Activated T-helper 17 cell treated with anti-CD3 and anti-CD28 coated beads, Interleukin-2, amount 50 U/mL, for 72 hours (primary cell): ENCODE measurements around the gene MCM8. TPM values are rescaled to one million over a fixed set of nuclear protein-coding genes. Genes with fewer than 3 reads are reported as not detected.

ENCODE experiments used
- ATAC-seq: fragments of 150-1000 bp; cut with Tn5 transposase; replicated peaks from 2 replicates; pipeline ENCODE4 v1.10.0; 2021; ENCODE audit warnings: mild to moderate bottlenecking, moderate library complexity
- H3K27ac Mint-ChIP-seq: one replicate; pipeline ENCODE4 v1.8.0; 2022; ENCODE audit warnings: mixed read lengths
- H3K27me3 Mint-ChIP-seq: one replicate; pipeline ENCODE4 v1.8.0; 2022; ENCODE audit warnings: mixed read lengths
- H3K36me3 Mint-ChIP-seq: one replicate; pipeline ENCODE4 v1.8.0; 2022; ENCODE audit warnings: low read depth, mild to moderate bottlenecking, mixed read lengths
- H3K4me1 Mint-ChIP-seq: one replicate; pipeline ENCODE4 v1.8.0; 2022; ENCODE audit warnings: mixed read lengths
- H3K4me3 Mint-ChIP-seq: one replicate; pipeline ENCODE4 v1.8.0; 2022; ENCODE audit warnings: mild to moderate bottlenecking, mixed read lengths
- H3K9me3 Mint-ChIP-seq: one replicate; pipeline ENCODE4 v1.8.0; 2022; ENCODE audit warnings: mixed read lengths
- total RNA-seq, 2 donors: library from RNA; stranded (reverse); gene quantifications; one replicate each; pipeline ENCODE4 v1.2.3, GENCODE V29; 2022

The MCM8 gene
- total RNA-seq, 2 donors from 2014 or later: 35.3 to 41.6 TPM

GRCh38 chr20:5973172-5973571 lies 22.7 kb downstream of the MCM8 start:
- H3K4me1 Mint-ChIP-seq: no peaks in the 10 kb centered on the region

DNA sequence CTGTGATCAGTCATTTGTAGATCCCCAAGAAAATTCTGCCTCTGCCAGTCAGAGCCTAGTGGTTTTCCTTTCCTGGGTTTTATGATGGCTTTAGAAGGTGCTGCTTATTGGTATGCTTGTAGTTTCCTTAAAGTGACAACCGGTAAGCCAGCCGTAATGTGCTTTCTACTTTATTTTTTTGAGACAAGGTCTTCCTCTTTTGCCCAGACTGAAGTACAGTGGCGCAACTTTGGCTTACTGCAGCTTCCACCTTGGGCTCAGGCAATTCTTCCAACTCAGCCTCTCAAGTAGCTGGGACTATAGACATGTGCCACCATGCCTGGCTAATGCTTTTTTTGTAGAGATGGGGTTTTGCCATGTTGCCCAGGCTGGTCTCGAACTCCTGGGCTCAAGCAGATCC lies 23.5 kb downstream of the MCM8 start:
- H3K36me3 Mint-ChIP-seq: peaks cover 90% of the 10 kb centered on the region
- H3K27ac Mint-ChIP-seq: no peak overlapping the region
- no peaks in the 10 kb centered on the region for H3K9me3 Mint-ChIP-seq
- no peaks in the 10 kb centered on the region for H3K27me3 Mint-ChIP-seq
- no peaks in the 10 kb centered on the region for H3K4me1 Mint-ChIP-seq
- H3K4me3 Mint-ChIP-seq: no peak overlapping the region
- ATAC-seq: no peak

More at GRCh38 chr20:5973172-5973571, 22.7 kb downstream of the MCM8 start:
- ATAC-seq: no peak
- H3K4me3 Mint-ChIP-seq: no peak overlapping the region
- no peak overlapping the region for H3K27ac Mint-ChIP-seq
- H3K9me3 Mint-ChIP-seq: no peaks in the 10 kb centered on the region
- H3K36me3 Mint-ChIP-seq: peaks cover 90% of the 10 kb centered on the region
- no peaks in the 10 kb centered on the region for H3K27me3 Mint-ChIP-seq

DNA sequence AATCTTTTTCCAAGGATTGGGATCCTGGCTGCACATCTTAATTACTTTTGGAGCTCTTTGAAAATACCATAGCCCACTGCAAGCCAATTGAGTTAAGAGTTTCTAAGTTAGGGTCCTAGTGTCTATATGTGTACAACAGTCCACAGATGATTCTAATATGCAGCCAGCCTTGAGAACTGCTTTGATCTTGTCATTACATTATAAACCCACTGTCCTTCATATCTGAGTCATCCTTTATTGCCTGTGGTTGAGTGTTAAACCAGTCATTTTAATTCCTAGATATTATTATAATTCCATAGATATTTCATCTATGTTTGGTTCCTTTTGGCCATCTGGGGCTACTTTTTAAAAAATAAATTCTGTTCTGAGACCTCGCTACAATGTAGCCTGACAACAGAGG lies 24.1 kb downstream of the MCM8 start:
- Mint-ChIP-seq H3K4me3 (no peak overlapping the region), H3K9me3 (no peaks in the 10 kb centered on the region), H3K27ac (no peak overlapping the region), H3K4me1 (no peaks in the 10 kb centered on the region), H3K27me3 (no peaks in the 10 kb centered on the region), H3K36me3 (peaks cover 90% of the 10 kb centered on the region)
- no peak for ATAC-seq

DNA sequence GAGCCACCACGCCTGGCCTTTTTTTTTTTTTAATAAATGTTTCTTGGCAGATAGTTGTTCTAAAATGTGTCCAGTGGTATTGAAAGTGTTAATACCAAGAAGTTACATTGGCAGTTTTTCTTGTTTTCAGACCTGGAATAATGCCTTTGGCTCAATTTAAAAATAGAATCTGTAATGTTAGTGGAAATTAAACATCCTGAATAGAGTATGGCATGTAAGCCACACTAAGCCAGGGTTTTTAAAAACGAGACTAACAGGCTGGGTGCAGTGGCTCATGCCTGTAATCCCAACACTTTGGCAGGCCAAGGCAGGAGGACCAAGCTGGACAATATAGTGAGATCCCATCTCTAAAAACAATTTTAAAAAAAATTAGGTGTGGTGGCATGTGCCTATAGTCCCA lies 25.3 kb downstream of the MCM8 start:
- Mint-ChIP-seq H3K4me3 (no peak overlapping the region), H3K4me1 (no peaks in the 10 kb centered on the region), H3K27me3 (no peaks in the 10 kb centered on the region), H3K9me3 (no peaks in the 10 kb centered on the region), H3K36me3 (peaks cover 89% of the 10 kb centered on the region), H3K27ac (no peak overlapping the region)
- no peak for ATAC-seq

DNA sequence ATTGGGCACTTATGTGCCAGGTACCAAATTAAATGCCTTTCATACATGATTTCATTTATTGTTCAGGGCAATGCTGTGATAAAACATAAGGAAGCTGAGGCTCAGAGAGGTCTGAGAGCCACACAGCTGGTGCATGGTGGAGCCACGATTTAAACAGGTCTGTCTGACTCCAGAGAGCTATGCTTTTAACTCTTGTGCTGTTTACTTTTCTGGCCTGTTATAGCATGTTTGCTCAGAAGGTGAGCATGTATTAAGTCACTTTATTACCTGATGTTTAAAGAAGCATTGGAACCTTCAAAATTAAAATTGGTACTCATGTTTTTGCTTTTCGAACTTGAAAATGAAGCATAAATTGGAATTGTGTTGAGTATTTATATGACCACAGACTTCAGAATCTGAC lies 26.8 kb downstream of the MCM8 start:
- Mint-ChIP-seq H3K27me3 (no peaks in the 10 kb centered on the region), H3K36me3 (peaks cover 90% of the 10 kb centered on the region), H3K4me3 (no peak overlapping the region), H3K9me3 (no peaks in the 10 kb centered on the region), H3K27ac (no peak overlapping the region), H3K4me1 (no peaks in the 10 kb centered on the region)
- ATAC-seq: no peak

GRCh38 chr20:5977975-5978374 lies 27.5 kb downstream of the MCM8 start:
- Mint-ChIP-seq H3K4me1 (no peaks in the 10 kb centered on the region), H3K9me3 (no peaks in the 10 kb centered on the region), H3K27ac (no peak overlapping the region), H3K4me3 (no peak overlapping the region), H3K27me3 (no peaks in the 10 kb centered on the region), H3K36me3 (peaks cover 92% of the 10 kb centered on the region)
- ATAC-seq: no peak

DNA sequence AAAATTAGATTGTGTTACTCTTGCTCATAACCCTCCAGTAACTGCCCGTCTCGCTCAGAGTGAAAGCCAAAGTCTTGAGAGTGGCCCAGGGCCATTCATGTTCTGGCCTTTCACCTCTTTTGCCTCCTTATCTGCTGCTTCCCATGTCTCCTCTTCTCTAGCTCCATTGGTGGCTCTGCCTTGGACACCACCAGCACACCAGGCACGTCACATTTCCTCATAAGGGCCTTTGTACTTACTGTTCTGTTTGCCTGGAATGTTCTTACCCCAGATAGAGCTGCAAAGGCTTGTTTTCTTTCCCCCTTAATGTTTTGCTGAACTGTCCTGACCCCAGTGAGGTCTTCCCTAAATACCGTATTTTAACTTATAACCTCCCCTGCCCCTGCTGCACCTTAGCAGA lies 29.3 kb downstream of the MCM8 start:
- no peak overlapping the region for H3K4me3 Mint-ChIP-seq
- H3K9me3 Mint-ChIP-seq: no peaks in the 10 kb centered on the region
- no peaks in the 10 kb centered on the region for H3K4me1 Mint-ChIP-seq
- H3K27ac Mint-ChIP-seq: peak overlapping the region; percentile 3
- no peaks in the 10 kb centered on the region for H3K27me3 Mint-ChIP-seq
- no peak for ATAC-seq
- H3K36me3 Mint-ChIP-seq: peaks cover 97% of the 10 kb centered on the region

GRCh38 chr20:5980720-5981538 lies 30.5 kb downstream of the MCM8 start:
- Mint-ChIP-seq H3K36me3 (peaks cover 92% of the 10 kb centered on the region), H3K27ac (no peak overlapping the region), H3K4me3 (no peak overlapping the region), H3K27me3 (no peaks in the 10 kb centered on the region), H3K9me3 (no peaks in the 10 kb centered on the region), H3K4me1 (no peaks in the 10 kb centered on the region)
- no peak for ATAC-seq

DNA sequence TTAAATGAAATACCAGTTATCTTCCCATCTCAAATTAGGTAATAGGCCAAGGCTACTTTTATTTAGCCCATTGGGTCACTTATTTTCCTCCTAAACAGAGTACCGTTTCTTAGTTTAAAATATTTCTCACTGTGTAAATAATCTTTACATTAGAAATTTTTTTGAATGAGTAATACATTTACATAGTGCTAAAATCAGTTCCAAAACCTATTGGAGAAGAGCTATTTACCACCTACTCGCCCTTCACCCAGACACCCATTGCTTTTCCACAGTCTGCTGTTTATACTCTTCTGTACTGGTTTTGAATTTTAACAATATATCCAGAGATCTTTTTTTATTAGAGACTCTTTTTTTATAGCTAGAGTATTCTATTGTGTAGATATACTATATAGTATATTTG lies 36.9 kb downstream of the MCM8 start:
- no peak for ATAC-seq
- Mint-ChIP-seq H3K4me3 (no peak overlapping the region), H3K27ac (no peak overlapping the region), H3K27me3 (no peaks in the 10 kb centered on the region), H3K36me3 (peaks cover 93% of the 10 kb centered on the region), H3K4me1 (no peaks in the 10 kb centered on the region), H3K9me3 (no peaks in the 10 kb centered on the region)

DNA sequence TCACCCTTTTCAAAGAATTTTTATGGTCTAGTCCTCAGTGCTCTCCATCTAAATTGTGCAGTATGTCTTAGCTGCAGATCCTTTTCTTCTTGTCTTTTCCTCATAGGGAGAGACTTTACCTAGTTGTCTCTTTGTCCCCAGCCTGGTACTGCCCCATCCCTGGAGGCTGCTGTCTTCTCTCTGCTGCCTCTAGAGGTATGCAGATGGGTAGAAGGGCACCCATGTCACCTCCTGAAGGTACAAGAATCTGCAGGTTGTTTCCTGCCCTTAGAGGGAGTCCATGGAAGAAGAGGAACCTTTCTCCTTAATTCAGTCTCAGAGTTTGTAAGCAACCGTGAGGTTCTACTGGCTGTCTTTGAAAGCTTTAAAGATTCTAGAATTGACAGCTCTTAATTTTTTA lies 39.1 kb downstream of the MCM8 start:
- Mint-ChIP-seq H3K27ac (no peak overlapping the region), H3K4me3 (no peak overlapping the region), H3K4me1 (no peaks in the 10 kb centered on the region), H3K36me3 (peaks cover 82% of the 10 kb centered on the region), H3K9me3 (no peaks in the 10 kb centered on the region), H3K27me3 (no peaks in the 10 kb centered on the region)
- no peak for ATAC-seq

DNA sequence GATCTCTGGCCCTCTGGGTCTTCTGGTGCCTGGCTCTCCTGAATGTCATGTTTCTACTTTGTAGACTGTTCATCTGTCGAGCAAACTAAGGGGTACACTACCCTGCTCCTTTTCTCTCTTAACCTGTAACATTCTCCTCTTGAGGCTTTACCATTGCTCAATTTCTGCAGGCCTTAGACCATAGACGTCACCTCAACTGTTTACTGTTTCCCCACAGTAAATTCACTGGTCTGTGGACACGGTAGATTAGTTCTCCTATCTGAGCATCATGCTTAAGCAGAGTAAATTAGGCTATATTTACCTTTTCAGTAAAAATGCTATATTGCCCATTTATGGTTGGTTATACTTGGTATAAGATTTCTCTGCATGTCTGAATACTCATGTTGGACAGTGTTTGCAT lies 40.5 kb downstream of the MCM8 start:
- Mint-ChIP-seq H3K4me1 (no peaks in the 10 kb centered on the region), H3K27ac (no peak overlapping the region)

DNA sequence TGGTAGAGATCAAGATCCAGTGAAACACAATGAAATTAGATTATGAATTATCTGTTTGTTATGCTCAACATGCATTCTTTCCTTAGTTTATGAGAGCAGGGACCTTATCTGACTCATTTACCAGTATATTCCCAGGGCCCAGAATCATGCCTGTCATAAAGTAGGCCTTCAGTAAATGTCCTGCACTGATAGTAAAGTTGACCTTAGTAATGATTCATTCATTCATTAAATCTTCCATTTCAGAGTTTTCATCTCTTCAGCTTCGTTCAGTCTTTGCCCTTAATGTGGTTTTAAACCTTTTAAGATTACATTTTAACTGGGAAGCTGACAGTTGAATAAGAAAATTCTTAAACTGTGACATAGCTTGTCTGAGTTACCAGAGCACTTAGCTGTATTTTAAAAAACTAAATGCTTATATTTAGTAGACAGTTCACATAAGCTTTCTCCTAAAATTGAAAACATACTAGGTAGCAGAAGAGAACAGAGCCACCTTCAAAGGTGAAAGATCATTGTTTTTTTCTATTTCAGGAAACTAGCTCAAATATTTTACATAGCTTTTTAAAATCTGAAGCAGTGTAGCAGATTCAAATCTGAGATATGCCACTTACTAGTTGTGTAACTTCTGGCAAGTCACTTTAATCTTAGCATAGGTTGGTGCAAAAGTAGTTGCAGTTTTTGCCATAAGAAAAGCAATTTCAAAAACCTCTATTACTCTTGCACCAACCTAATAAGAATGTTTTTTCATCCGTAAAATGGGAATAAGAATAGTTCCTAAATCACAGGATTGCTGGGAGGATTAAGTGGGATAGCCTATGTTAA lies 41.4 kb downstream of the MCM8 start:
- Mint-ChIP-seq H3K36me3 (peaks cover 82% of the 10 kb centered on the region), H3K4me3 (no peak overlapping the region)
- ATAC-seq: no peak

More for the DNA sequence above, 40.5 kb downstream of the MCM8 start:
- H3K27me3 Mint-ChIP-seq: no peaks in the 10 kb centered on the region
- no peak for ATAC-seq
- no peaks in the 10 kb centered on the region for H3K9me3 Mint-ChIP-seq
- H3K4me3 Mint-ChIP-seq: no peak overlapping the region
- H3K36me3 Mint-ChIP-seq: peaks cover 86% of the 10 kb centered on the region

GRCh38 chr20:5996765-5997164 lies 46.3 kb downstream of the MCM8 start:
- no peaks in the 10 kb centered on the region for H3K27me3 Mint-ChIP-seq
- peaks cover 43% of the 10 kb centered on the region for H3K36me3 Mint-ChIP-seq
- ATAC-seq: peak; percentile 98
- H3K9me3 Mint-ChIP-seq: no peaks in the 10 kb centered on the region
- H3K4me3 Mint-ChIP-seq: no peak overlapping the region
- H3K27ac Mint-ChIP-seq: peak overlapping the region; percentile 72
- H3K4me1 Mint-ChIP-seq: peaks cover 5% of the 10 kb centered on the region

More for the DNA sequence above, 41.4 kb downstream of the MCM8 start:
- Mint-ChIP-seq H3K27me3 (no peaks in the 10 kb centered on the region), H3K27ac (no peak overlapping the region), H3K4me1 (peaks cover 3% of the 10 kb centered on the region), H3K9me3 (no peaks in the 10 kb centered on the region)

- peaks cover 25% of the 10 kb centered on the region for H3K36me3 Mint-ChIP-seq
- H3K9me3 Mint-ChIP-seq: no peaks in the 10 kb centered on the region
- no peak overlapping the region for H3K27ac Mint-ChIP-seq
- H3K4me3 Mint-ChIP-seq: no peak overlapping the region
- H3K27me3 Mint-ChIP-seq: no peaks in the 10 kb centered on the region
- ATAC-seq: no peak
- H3K4me1 Mint-ChIP-seq: peaks cover 9% of the 10 kb centered on the region
Observed at GRCh38 chr20:5999783-6000182, 49.3 kb downstream of the MCM8 start.

DNA sequence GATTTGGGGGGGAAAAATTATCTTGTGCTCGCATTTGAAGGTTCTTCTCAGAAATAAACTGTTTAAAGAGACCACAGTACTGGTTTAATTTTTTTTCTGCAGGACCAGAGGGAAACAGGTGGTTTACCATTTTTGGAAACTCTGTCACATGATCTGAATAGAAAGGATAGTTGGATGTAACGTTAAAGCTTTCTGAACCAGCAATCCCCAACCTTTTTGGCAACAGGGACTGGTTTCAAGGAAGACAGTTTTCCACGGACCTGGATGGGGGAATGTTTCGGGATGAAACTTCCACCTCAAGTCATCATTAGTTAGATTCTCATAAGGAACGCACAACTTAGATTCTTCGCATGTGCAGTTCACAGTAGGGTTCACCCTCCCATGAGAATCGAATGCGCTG lies 50.4 kb downstream of the MCM8 start:
- Mint-ChIP-seq H3K36me3 (peaks cover 14% of the 10 kb centered on the region), H3K9me3 (no peaks in the 10 kb centered on the region), H3K4me3 (no peak overlapping the region), H3K27me3 (no peaks in the 10 kb centered on the region), H3K4me1 (peaks cover 9% of the 10 kb centered on the region), H3K27ac (no peak overlapping the region)
- no peak for ATAC-seq
